SK-N-SH treated with all-trans-retinoic acid at 6 μM for 48 hours (cell line): ENCODE results near the gene CDK5.

ENCODE experiments used
- CSRNP3 ChIP-seq: fragments of 250-450 bp; sonication (Bioruptor Pico); IDR thresholded peaks from 2 replicates; pipeline ENCODE4 v1.5.1; 2021; ENCODE audit warnings: mild to moderate bottlenecking, moderate library complexity
- PATZ1 ChIP-seq: fragments of 250-450 bp; sonication (Bioruptor Pico); IDR thresholded peaks from 2 replicates; pipeline ENCODE4 v1.8.0; 2020; ENCODE audit warnings: mild to moderate bottlenecking, moderate library complexity, borderline replicate concordance
- POU6F1 ChIP-seq: fragments of 250-450 bp; sonication (Bioruptor Pico); IDR thresholded peaks from 2 replicates; pipeline ENCODE4 v1.8.0; 2021; ENCODE audit warnings: low read depth, mild to moderate bottlenecking, moderate library complexity, borderline replicate concordance
- TCF4 ChIP-seq: fragments of 250-450 bp; sonication (Bioruptor Pico); IDR thresholded peaks from 2 replicates; pipeline ENCODE4 v1.8.0; 2021; ENCODE audit warnings: mild to moderate bottlenecking, moderate library complexity, borderline replicate concordance
- ZC3H10 ChIP-seq: fragments of 250-450 bp; sonication (Bioruptor Pico); IDR thresholded peaks from 2 replicates; pipeline ENCODE4 v1.5.1; 2021; ENCODE audit warnings: mild to moderate bottlenecking, moderate library complexity
- ZFP3 ChIP-seq: fragments of 250-450 bp; sonication (Bioruptor Pico); IDR thresholded peaks from 2 replicates; pipeline ENCODE4 v1.5.0; 2020; ENCODE audit warnings: mild to moderate bottlenecking, moderate library complexity
- ZFP30 ChIP-seq: fragments of 450-650 bp; formaldehyde crosslinking; IDR thresholded peaks from 2 replicates; pipeline ENCODE4 v1.5.0; 2022; ENCODE audit warnings: mild to moderate bottlenecking, moderate library complexity
- ZNF8 ChIP-seq: fragments of 450-650 bp; formaldehyde crosslinking; IDR thresholded peaks from 2 replicates; pipeline ENCODE4 v1.5.0; 2020; ENCODE audit warnings: mild to moderate bottlenecking, moderate library complexity

DNA sequence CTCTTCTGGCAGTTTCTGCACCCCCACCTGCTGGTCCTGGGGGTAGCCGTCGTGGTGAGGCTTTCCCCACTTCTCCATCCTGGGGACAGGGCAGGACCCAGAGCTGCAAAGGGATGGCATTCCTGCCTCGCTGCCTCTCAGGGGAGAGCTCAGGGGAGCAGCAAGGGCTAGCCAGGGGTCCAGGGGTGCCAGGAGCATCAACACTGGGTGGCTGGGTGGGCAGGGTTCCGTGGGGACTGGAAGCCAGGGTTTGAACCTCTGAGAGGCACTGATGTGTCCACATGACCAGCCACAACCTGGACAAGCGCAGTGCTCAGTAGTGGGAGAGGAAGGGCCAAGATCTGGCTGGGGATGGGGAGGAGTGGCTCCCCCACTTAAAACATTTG, 23.8 kb downstream of the CDK5 start:
- no peak for TF ChIP-seq TCF4 (CRISPR knock-in tag)
- TF ChIP-seq ZFP30 (CRISPR knock-in tag) = no peak
- TF ChIP-seq POU6F1 (CRISPR knock-in tag) = no peak
- TF ChIP-seq PATZ1 = no peak
- TF ChIP-seq ZFP3 (CRISPR knock-in tag) = no peak
- no peak for TF ChIP-seq ZC3H10
- no peak for TF ChIP-seq ZNF8
- TF ChIP-seq CSRNP3 (CRISPR knock-in tag) = no peak
